Sigmoid colon (tissue), 4 donors: ENCODE results near the gene SNTB2.

Experiments used
- EP300 ChIP-seq, 4 donors: sonication (generic); formaldehyde crosslinking; IDR thresholded peaks; one replicate each; pipeline ENCODE4 v1.6.1; 2017; ENCODE audit warnings: antibody characterized with exemption in 4 of 4
- POLR2A ChIP-seq, 2 donors: fragments of 450-650 bp; IDR thresholded peaks; one replicate each; pipeline ENCODE4 v1.6.1; 2016; ENCODE audit warnings: antibody characterized with exemption in 2 of 2, mild to moderate bottlenecking in 2 of 2, moderate library complexity in 2 of 2
- POLR2AphosphoS5 ChIP-seq, 4 donors: sonication (generic); formaldehyde crosslinking; IDR thresholded peaks; one replicate each; pipeline ENCODE4 v1.6.1; 2017; ENCODE audit warnings: antibody characterized with exemption in 4 of 4
- TF ChIP-seq, protein P1 (sequence below), 4 experiments: fragments of 450-650 bp in 3 of 4; fragments of 200-600 bp in 1 of 4; IDR thresholded peaks; one replicate each; pipeline ENCODE4 v1.5.1; 2016 to 2019; ENCODE audit warnings: antibody characterized with exemption in 4 of 4, mild to moderate bottlenecking in 3 of 4, moderate library complexity in 2 of 4

GRCh38 chr16:69302301-69302700 lies 115.3 kb downstream of the SNTB2 start:
- TF ChIP-seq, protein P1, sequence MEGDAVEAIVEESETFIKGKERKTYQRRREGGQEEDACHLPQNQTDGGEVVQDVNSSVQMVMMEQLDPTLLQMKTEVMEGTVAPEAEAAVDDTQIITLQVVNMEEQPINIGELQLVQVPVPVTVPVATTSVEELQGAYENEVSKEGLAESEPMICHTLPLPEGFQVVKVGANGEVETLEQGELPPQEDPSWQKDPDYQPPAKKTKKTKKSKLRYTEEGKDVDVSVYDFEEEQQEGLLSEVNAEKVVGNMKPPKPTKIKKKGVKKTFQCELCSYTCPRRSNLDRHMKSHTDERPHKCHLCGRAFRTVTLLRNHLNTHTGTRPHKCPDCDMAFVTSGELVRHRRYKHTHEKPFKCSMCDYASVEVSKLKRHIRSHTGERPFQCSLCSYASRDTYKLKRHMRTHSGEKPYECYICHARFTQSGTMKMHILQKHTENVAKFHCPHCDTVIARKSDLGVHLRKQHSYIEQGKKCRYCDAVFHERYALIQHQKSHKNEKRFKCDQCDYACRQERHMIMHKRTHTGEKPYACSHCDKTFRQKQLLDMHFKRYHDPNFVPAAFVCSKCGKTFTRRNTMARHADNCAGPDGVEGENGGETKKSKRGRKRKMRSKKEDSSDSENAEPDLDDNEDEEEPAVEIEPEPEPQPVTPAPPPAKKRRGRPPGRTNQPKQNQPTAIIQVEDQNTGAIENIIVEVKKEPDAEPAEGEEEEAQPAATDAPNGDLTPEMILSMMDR (IDR thresholded peaks at IDR 0.05), result no peak
- TF ChIP-seq POLR2A (IDR thresholded peaks at IDR 0.05) (no peak), EP300 (IDR thresholded peaks at IDR 0.05) (no peak), POLR2AphosphoS5 (IDR thresholded peaks at IDR 0.05) (no peak)
